HepG2 (cell line): ENCODE measurements around the gene PLIN3. TPM values are rescaled to one million over a fixed set of nuclear protein-coding genes. Genes with fewer than 3 reads are reported as not detected.

ENCODE experiments used
- ATF2 ChIP-seq: sonication (generic); formaldehyde crosslinking; IDR thresholded peaks from 2 replicates; pipeline ENCODE4 v1.4.0; 2020; ENCODE audit warnings: missing genetic modification reagents
- CCDC6 ChIP-seq: sonication (generic); formaldehyde crosslinking; IDR thresholded peaks from 2 replicates; pipeline ENCODE4 v1.8.1; 2022; ENCODE audit warnings: mild to moderate bottlenecking, missing genetic modification reagents, moderate library complexity
- ETS1 ChIP-seq: sonication (generic); formaldehyde crosslinking; IDR thresholded peaks from 2 replicates; pipeline ENCODE4 v1.4.0; 2020; ENCODE audit warnings: missing genetic modification reagents
- GFI1 ChIP-seq: sonication (generic); formaldehyde crosslinking; IDR thresholded peaks from 2 replicates; pipeline ENCODE4 v1.5.0; 2020; ENCODE audit warnings: missing genetic modification reagents, mild to moderate bottlenecking, borderline replicate concordance
- HMG20B ChIP-seq: conservative IDR thresholded peaks from 2 replicates; pipeline ENCODE4 v1.6.1; 2016; ENCODE audit warnings: missing genetic modification reagents, missing compliant biosample characterization
- HNF1A ChIP-seq, 2 experiments: sonication (generic) in 1 of 2; formaldehyde crosslinking in 1 of 2; IDR thresholded peaks; 2 replicates each; pipeline versions ENCODE4 v1.4.0 to v1.6.1; 2016 to 2020; ENCODE audit warnings: borderline replicate concordance in 1 of 2, low read depth in 1 of 2, mild to moderate bottlenecking in 1 of 2, missing genetic modification reagents in 1 of 2
- HOXA9 ChIP-seq: sonication (generic); formaldehyde crosslinking; IDR thresholded peaks from 2 replicates; pipeline ENCODE4 v1.8.1; 2022; ENCODE audit warnings: missing genetic modification reagents, mild to moderate bottlenecking, moderate library complexity, borderline replicate concordance
- NFATC3 ChIP-seq: sonication (generic); formaldehyde crosslinking; IDR thresholded peaks from 2 replicates; pipeline ENCODE4 v1.5.1; 2020; ENCODE audit warnings: mild to moderate bottlenecking, missing genetic modification reagents
- TP53 ChIP-seq: sonication (generic); formaldehyde crosslinking; conservative IDR thresholded peaks from 2 replicates; pipeline ENCODE4 v1.4.0; 2020; ENCODE audit warnings: missing genetic modification reagents
- ZBTB2 ChIP-seq: sonication (generic); formaldehyde crosslinking; IDR thresholded peaks from 2 replicates; pipeline ENCODE4 v1.8.0; 2022; ENCODE audit warnings: low read depth, missing genetic modification reagents
- ZFYVE20 ChIP-seq: sonication (generic); formaldehyde crosslinking; IDR thresholded peaks from 2 replicates; pipeline ENCODE4 v1.8.0; 2023; ENCODE audit warnings: low read depth, mild to moderate bottlenecking, moderate library complexity, missing genetic modification reagents, borderline replicate concordance
- ZNF512B ChIP-seq: sonication (generic); formaldehyde crosslinking; IDR thresholded peaks from 2 replicates; pipeline ENCODE4 v1.5.1; 2020; ENCODE audit warnings: missing genetic modification reagents, mild to moderate bottlenecking, borderline replicate concordance
- ZNF562 ChIP-seq: sonication (generic); formaldehyde crosslinking; IDR thresholded peaks from 2 replicates; pipeline ENCODE4 v1.8.0; 2022; ENCODE audit warnings: missing genetic modification reagents, borderline replicate concordance
- ZNF768 ChIP-seq: sonication (generic); formaldehyde crosslinking; IDR thresholded peaks from 2 replicates; pipeline ENCODE4 v1.4.0; 2020; ENCODE audit warnings: missing genetic modification reagents
- polyA plus RNA-seq, 8 experiments: library from polyadenylated mRNA; depleted of rRNA in 3 of 8; stranded (reverse) in 7 of 8; unstranded in 1 of 8; fragments of >200 nt; fragmentation: Illumina TruSeq in 4 of 8; extraction: Trizol in 4 of 8; gene quantifications; 2 replicates each; pipeline versions ENCODE4 v1.2.1 to v1.2.3, GENCODE V29; 2011 to 2016; ENCODE audit warnings: low read depth in 4 of 8, missing spikeins in 1 of 8, mixed read lengths in 1 of 8; ENCODE audit not compliant: insufficient read depth in 1 of 8
- total RNA-seq, 5 experiments: library from RNA; depleted of rRNA; stranded (reverse); fragments of >200 nt; fragmentation: Illumina TruSeq; extraction: Trizol; gene quantifications; 2 replicates each; pipeline ENCODE4 v1.2.3, GENCODE V29; 2016; ENCODE audit warnings: low read depth in 1 of 5
- TF ChIP-seq, protein P1 (sequence below): fragments of 450-650 bp; IDR thresholded peaks from 2 replicates; pipeline ENCODE4 v1.6.1; 2016

Gene PLIN3
- total and polyA plus RNA-seq, 2 of the 13 experiments (the other 11 are each of a cell fraction or from before 2014, with no cell fraction given), result 49.3 to 57.9 TPM

DNA sequence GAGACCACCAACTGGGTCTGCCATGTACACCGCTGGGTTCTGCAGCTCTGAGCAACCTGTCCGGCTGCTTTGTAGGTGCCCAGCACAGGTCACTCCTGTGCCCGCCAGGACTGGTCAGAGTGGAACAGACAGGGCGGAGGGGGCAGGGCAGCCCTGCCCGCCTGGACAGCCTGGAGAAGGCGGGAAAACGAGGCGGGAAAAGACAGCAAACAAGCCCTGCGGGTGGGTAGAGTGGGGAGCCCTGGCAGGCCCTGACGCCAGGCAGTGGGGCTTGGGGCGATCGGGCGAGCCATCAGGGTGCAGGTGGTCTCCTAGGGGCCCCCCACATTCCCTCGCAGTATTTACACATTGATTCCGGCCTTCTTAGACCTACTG, 41.3 kb upstream of the PLIN3 start (continued):
- TF ChIP-seq NFATC3 (CRISPR knock-in tag) (peak; percentile 54; the same call in 1 of the 2 replicates), ZBTB2 (CRISPR knock-in tag) (0 out of 2 replicates have a peak, but pooled peaks have one; percentile 35), ZNF512B (0 out of 2 replicates have a peak, but pooled peaks have one; percentile 34), HOXA9 (0 out of 2 replicates have a peak, but pooled peaks have one; percentile 39), CCDC6 (0 out of 2 replicates have a peak, but pooled peaks have one; percentile 6), HNF1A (IDR thresholded peaks at IDR 0.05; ENCODE audit: low read depth) (0 out of 2 replicates have a peak, but pooled peaks have one; percentile 3), HNF1A (CRISPR knock-in tag; IDR thresholded peaks at IDR 0.05; ENCODE audit: borderline replicate concordance) (no peak), ETS1 (CRISPR knock-in tag) (no peak), TP53 (CRISPR knock-in tag) (no peak), GFI1 (CRISPR knock-in tag) (no peak), ATF2 (CRISPR knock-in tag) (0 out of 2 replicates have a peak, but pooled peaks have one; percentile 19), HMG20B (CRISPR knock-in tag) (0 out of 2 replicates have a peak, but pooled peaks have one; percentile 7), ZNF768 (peak; percentile 30; the same call in 1 of the 2 replicates), ZNF562 (CRISPR knock-in tag) (no peak), ZFYVE20 (CRISPR knock-in tag) (no peak)
- TF ChIP-seq, protein P1, sequence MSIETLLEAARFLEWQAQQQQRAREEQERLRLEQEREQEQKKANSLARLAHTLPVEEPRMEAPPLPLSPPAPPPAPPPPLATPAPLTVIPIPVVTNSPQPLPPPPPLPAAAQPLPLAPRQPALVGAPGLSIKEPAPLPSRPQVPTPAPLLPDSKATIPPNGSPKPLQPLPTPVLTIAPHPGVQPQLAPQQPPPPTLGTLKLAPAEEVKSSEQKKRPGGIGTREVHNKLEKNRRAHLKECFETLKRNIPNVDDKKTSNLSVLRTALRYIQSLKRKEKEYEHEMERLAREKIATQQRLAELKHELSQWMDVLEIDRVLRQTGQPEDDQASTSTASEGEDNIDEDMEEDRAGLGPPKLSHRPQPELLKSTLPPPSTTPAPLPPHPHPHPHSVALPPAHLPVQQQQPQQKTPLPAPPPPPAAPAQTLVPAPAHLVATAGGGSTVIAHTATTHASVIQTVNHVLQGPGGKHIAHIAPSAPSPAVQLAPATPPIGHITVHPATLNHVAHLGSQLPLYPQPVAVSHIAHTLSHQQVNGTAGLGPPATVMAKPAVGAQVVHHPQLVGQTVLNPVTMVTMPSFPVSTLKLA, result no peak
